Measurements from ENCODE around the gene GSN. TPM values are rescaled to one million over a fixed set of nuclear protein-coding genes. Genes with fewer than 3 reads are reported as not detected.

Gene GSN
- total RNA-seq, 4 donors from 2014 or later, result 2,362 to 3,466 (median 3,146) TPM

GRCh38 chr9:121300283-121301119, 32.5 kb downstream of the GSN start:
- WGBS, 2 donors (ENCODE audit: low coverage in 1 of 2), result 0 to 24% methylated on average over 6 to 8 of the region's 13 CpGs
- Histone ChIP-seq H3K4me3 (peak overlapping the region; percentile 46 to 77), H3K36me3 (peaks cover 0 to 39% of the 10 kb centered on the region in 2 donors), H3K27me3 (no peaks in the 10 kb centered on the region), H3K9me3 (no peaks in the 10 kb centered on the region), H3K4me1 (peaks cover 39 to 96% (median 80%) of the 10 kb centered on the region in 3 donors), H3K27ac (peak overlapping the region; percentile 94 to 97 (median 96))
- TF ChIP-seq POLR2AphosphoS5 (IDR thresholded peaks at IDR 0.05), result no peak
- TF ChIP-seq, protein P1, sequence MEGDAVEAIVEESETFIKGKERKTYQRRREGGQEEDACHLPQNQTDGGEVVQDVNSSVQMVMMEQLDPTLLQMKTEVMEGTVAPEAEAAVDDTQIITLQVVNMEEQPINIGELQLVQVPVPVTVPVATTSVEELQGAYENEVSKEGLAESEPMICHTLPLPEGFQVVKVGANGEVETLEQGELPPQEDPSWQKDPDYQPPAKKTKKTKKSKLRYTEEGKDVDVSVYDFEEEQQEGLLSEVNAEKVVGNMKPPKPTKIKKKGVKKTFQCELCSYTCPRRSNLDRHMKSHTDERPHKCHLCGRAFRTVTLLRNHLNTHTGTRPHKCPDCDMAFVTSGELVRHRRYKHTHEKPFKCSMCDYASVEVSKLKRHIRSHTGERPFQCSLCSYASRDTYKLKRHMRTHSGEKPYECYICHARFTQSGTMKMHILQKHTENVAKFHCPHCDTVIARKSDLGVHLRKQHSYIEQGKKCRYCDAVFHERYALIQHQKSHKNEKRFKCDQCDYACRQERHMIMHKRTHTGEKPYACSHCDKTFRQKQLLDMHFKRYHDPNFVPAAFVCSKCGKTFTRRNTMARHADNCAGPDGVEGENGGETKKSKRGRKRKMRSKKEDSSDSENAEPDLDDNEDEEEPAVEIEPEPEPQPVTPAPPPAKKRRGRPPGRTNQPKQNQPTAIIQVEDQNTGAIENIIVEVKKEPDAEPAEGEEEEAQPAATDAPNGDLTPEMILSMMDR (IDR thresholded peaks at IDR 0.05), result no peak
- no peak for TF ChIP-seq EP300 (IDR thresholded peaks at IDR 0.05)
- TF ChIP-seq POLR2A (IDR thresholded peaks at IDR 0.05), result no peak
- no peak for ATAC-seq

- Histone ChIP-seq H3K4me3 (peak overlapping the region; percentile 34 to 77), H3K27ac (peak overlapping the region; percentile 74 to 97 (median 94)), H3K27me3 (no peaks in the 10 kb centered on the region), H3K36me3 (peaks cover 0 to 53% of the 10 kb centered on the region in 2 donors), H3K9me3 (no peaks in the 10 kb centered on the region), H3K4me1 (peaks cover 25 to 96% (median 73%) of the 10 kb centered on the region in 3 donors)
- TF ChIP-seq EP300 (IDR thresholded peaks at IDR 0.05), result no peak
- TF ChIP-seq, protein P1 (IDR thresholded peaks at IDR 0.05), result no peak
- TF ChIP-seq POLR2A (IDR thresholded peaks at IDR 0.05), result no peak
- no peak for TF ChIP-seq POLR2AphosphoS5 (IDR thresholded peaks at IDR 0.05)
- WGBS, 2 donors (ENCODE audit: low coverage in 1 of 2), result no CpG with 5 or more reads among the region's 11 CpGs
- ATAC-seq, result no peak
Observed at GRCh38 chr9:121301881-121302286, 33.9 kb downstream of the GSN start.

DNA sequence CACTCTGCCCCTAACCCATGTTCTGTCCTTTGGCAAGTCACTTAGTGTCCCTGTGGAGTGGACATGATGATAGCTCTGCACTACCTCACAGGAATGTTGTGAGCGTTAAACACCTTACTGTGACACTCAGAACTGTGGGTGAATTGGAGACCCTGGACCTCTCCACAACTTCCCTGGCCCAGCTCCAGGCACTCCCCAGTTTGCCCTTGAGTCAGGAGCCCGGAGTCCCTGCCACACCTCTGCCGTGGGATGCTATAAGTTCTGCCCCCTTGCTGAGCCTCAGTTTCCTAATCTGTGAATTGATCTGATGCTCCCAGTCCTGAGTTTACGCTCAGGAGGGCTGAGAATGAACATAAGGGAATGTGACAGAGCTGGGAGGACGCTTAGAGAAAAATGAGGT, 34.4 kb downstream of the GSN start:
- Histone ChIP-seq H3K4me3 (peak overlapping the region; percentile 34 to 77), H3K36me3 (peaks cover 0 to 57% of the 10 kb centered on the region in 2 donors), H3K9me3 (no peaks in the 10 kb centered on the region), H3K27me3 (no peaks in the 10 kb centered on the region), H3K4me1 (peaks cover 24 to 96% (median 69%) of the 10 kb centered on the region in 3 donors), H3K27ac (peak overlapping the region; percentile 74 to 97 (median 94))
- WGBS, 2 donors (ENCODE audit: low coverage in 1 of 2), result 100% methylated on average over 1 of the region's 5 CpGs; no CpG with 5 or more reads in 1 of the 2 donors
- no peak for ATAC-seq
- TF ChIP-seq, protein P1 (IDR thresholded peaks at IDR 0.05), result no peak
- no peak for TF ChIP-seq EP300 (IDR thresholded peaks at IDR 0.05)
- no peak for TF ChIP-seq POLR2A (IDR thresholded peaks at IDR 0.05)
- TF ChIP-seq POLR2AphosphoS5 (IDR thresholded peaks at IDR 0.05), result no peak

DNA sequence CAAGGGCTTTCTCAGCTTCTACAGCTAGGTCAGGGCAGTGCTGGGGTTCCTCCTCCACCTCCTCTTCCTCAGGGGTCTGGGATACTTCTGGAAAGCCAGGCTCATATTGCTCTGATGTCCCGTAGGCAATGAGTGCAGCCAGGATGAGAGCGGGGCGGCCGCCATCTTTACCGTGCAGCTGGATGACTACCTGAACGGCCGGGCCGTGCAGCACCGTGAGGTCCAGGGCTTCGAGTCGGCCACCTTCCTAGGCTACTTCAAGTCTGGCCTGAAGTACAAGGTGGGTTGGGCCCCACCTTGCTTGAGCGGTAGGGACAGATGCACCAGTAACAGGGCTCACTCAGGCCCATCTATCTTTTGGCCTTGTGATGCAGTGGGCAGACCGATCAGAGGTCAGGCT, 34.8 kb downstream of the GSN start:
- WGBS, 2 donors (ENCODE audit: low coverage in 1 of 2), result 82% methylated on average over 10 of the region's 13 CpGs; no CpG with 5 or more reads in 1 of the 2 donors
- Histone ChIP-seq H3K4me1 (peaks cover 24 to 96% (median 68%) of the 10 kb centered on the region in 3 donors), H3K36me3 (peaks cover 0 to 62% of the 10 kb centered on the region in 2 donors), H3K27ac (peak overlapping the region; percentile 74 to 97 (median 94)), H3K27me3 (no peaks in the 10 kb centered on the region), H3K4me3 (peak overlapping the region; percentile 0 to 77), H3K9me3 (no peaks in the 10 kb centered on the region)
- TF ChIP-seq POLR2AphosphoS5 (IDR thresholded peaks at IDR 0.05), result no peak
- TF ChIP-seq, protein P1 (IDR thresholded peaks at IDR 0.05), result no peak
- no peak for TF ChIP-seq EP300 (IDR thresholded peaks at IDR 0.05)
- TF ChIP-seq POLR2A (IDR thresholded peaks at IDR 0.05), result no peak
- ATAC-seq, result no peak

Data from gastroesophageal sphincter (tissue), 4 donors.